H54 (cell line): ENCODE data around the gene MACF1.

Source experiments
- DNase-seq: peaks from one replicate; pipeline ENCODE4 v3.0.0; 2011; ENCODE audit warnings: low spot score, mixed read lengths; ENCODE audit not compliant: insufficient read length
- FAIRE-seq: peaks from 3 replicates; lab custom pipeline; 2011; peaks lifted over from hg19 to GRCh38; lab: Jason Lieb, UNC
- POLR2A ChIP-seq: IDR thresholded peaks from 2 replicates; pipeline ENCODE4 v1.6.1; 2011; ENCODE audit warnings: low read depth, mild to moderate bottlenecking, low read length

MACF1 gene

DNA sequence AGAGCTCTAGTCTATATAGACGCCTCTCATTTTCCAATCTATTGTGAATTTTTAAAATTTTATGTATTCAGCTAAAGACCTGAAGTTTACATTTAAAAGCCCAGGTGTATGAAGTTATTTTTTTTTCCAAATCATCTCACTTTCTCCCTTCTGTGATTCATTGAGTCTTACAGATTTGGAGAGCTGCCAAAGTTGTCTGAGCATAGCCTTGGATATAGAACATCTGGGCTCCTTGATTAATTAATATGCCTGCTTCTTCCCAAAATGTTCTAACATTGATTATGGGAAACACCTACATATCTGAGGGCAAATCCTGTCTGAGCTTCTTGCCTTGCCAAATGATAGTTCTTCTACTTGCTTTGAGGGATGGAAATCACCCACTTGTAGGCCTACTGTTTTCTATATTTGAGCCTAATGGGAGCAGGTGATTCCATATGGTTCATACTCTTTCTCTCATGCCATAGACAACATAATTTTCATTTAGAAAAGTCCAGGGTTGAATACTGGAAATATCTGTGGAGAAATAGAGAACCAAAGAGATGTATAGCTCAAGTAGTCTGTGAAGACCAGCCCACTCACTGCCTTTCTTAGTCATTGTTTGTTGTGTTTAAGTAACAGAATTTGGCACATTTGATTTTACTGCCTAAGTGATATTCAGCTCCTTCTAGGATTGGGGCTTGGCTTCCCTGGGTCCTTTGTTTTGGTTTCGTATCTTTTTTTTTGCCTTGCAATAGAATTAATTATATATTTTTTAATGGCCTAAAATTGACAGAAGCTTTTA is 46.2 kb downstream of the MACF1 start:
- DNase-seq (no peak), FAIRE-seq (no peak)
- TF ChIP-seq POLR2A: no peak

GRCh38 chr1:39255222-39255621 is 50.7 kb downstream of the MACF1 start:
- no peak for TF ChIP-seq POLR2A
- no peak for DNase-seq
- FAIRE-seq: no peak

- FAIRE-seq: peak; percentile 87
Measured at GRCh38 chr1:39258146-39258924, 53.8 kb downstream of the MACF1 start.

DNA sequence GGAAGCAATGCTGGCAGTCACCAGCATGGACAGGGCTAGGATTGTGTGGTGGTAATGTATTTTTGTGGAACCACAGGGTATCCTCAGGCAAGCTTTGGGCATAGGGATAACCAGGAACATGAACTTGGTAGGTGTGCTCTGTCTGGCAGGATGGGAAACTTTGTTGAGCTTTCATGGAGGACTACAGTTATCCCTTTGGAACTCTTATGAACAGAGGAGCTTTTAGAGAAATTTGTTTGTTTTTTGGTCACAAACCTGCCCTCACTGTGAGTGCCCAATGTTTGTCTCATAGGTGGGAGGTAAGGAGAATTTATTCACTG is 54.4 kb downstream of the MACF1 start:
- no peak for DNase-seq
- no peak for TF ChIP-seq POLR2A
- FAIRE-seq: no peak

More at GRCh38 chr1:39258146-39258924, 53.8 kb downstream of the MACF1 start:
- peak; percentile 74 for DNase-seq
- no peak for TF ChIP-seq POLR2A

DNA sequence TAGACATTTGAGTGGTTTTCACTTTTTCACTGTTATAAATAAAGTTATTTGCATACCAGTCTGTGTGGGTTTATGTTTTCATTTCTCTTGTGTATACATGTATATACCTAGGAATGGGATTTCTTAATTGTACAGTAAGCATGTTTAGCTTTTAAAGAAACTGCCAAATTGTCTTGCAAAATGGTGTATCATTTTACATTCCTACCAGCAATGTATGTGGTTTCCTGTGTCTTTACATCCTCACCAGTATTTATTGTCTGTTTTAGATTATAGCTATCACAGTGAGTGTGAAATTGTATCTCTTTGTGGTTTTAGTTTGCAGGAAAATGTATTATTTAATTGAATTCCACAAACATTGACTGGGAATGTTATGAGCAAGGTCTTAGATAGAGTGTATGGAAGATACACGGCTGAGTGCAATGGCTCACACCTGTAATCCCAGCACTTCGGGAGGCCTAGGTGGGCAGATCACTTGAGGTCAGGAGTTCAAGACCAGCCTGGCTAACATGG is 57.3 kb downstream of the MACF1 start:
- DNase-seq (no peak), FAIRE-seq (no peak)
- TF ChIP-seq POLR2A: no peak

GRCh38 chr1:39262802-39263201 is 58.3 kb downstream of the MACF1 start:
- TF ChIP-seq POLR2A: no peak
- FAIRE-seq: no peak
- DNase-seq: no peak

DNA sequence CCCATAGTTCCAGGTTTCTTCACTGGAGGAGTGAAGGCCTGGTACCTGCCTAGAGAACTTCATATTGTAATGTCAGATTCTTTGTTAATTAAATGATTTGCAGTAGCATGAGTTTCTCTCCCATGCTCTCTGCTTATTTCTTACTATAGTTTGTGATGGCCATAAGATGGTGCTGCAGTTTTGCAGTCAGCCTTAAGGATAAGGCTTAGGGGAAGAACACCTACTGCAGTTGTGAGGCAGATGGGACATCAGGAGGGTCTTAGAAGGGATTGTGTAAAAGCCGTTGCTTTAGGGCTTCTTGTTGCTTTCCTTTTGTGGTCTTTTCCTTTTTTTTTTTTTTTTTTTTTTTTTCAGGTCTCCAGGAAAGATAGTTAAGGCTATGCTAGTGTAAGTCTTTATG is 61.8 kb downstream of the MACF1 start:
- DNase-seq (no peak), FAIRE-seq (peak; percentile 41)
- TF ChIP-seq POLR2A: no peak

GRCh38 chr1:39266792-39267191 is 62.3 kb downstream of the MACF1 start:
- TF ChIP-seq POLR2A: no peak
- DNase-seq (no peak), FAIRE-seq (no peak)

- FAIRE-seq: no peak
- DNase-seq: peak; percentile 24
- no peak for TF ChIP-seq POLR2A
Measured at GRCh38 chr1:39268112-39268581, 63.7 kb downstream of the MACF1 start.

GRCh38 chr1:39268906-39269305 is 64.4 kb downstream of the MACF1 start:
- DNase-seq (no peak), FAIRE-seq (no peak)
- TF ChIP-seq POLR2A: no peak

DNA sequence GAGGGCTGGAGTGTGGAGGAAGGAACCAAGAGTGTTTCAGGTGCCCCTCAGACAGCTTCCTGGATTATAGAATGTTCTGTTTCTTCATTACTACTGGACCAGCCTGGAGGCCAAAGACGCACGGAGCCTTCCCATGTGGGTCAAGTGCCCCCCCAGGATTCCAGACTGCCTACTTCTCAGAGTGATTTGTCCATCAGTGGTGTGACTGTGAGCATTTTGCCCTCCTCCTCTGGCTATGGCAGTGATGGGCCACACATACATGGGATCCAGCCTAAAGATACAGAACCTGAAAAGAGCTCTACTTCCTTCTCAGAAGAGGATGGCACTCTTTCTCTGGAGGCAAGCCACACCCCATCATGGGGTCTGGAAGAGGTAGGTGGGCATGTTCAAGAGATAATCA is 64.9 kb downstream of the MACF1 start:
- DNase-seq (no peak), FAIRE-seq (no peak)
- TF ChIP-seq POLR2A: no peak

DNA sequence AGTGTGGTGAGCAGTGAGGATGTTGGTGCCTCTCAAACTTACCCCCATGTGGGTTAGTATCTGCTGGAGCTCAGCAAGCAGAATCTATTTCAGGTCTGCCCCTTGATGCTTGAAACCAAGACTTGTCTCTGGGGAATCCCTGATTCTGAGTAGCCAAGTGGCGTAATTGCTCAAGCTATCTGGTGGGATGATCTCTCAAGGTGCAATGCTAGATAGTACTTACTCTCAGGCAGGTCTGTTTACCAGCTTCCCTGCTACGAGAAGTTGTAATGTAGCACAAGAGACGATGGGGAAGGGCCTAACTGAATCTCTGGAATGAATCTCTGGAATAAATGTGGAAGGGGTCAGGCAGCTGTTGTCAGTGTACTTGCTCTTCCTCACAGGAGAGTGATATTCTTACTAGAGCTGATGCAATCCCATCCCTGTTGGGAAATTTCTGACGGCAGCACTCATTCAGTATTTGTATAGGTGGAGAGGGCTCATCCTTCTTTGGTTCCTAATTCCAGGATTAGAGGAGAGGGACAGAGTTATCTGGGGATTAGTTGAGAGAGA is 65.4 kb downstream of the MACF1 start:
- FAIRE-seq (no peak), DNase-seq (no peak)
- no peak for TF ChIP-seq POLR2A

DNA sequence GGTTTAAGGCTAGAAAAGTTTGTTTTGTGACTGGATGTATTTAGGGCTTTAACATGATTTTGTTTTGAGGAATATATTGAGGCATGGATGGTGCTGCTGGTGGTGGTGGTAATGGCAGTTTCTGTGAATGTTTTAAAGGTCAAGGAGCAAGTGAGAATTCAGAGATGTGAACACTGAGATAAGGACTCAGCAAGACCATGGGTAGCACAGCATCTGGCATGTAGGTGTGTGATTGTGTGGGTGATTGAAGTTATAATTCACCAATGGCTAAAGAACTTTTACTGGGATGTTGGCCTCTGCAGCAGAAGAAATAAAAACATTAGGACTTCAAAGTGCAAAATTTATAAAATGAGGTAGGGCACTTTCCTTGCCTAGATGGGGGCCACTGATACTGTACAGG is 65.9 kb downstream of the MACF1 start:
- no peak for TF ChIP-seq POLR2A
- no peak for FAIRE-seq
- no peak for DNase-seq
